ENCODE measurements around the gene MYO5A. TPM values are rescaled to one million over a fixed set of nuclear protein-coding genes. Genes with fewer than 3 reads are reported as not detected.
A peak's percentile ranks its signal among the peaks of the same experiment; 100 is the strongest.
"Not testable (repeated sequence)": the region's sequence is repeated elsewhere in the genome, so short reads cannot be mapped to it uniquely, and the experiment has no call there.

Gene MYO5A
- total and polyA plus RNA-seq, 2 donors: 8.7 to 10.2 TPM

GRCh38 chr15:52565417-52566358, 37.0 kb upstream of the MYO5A start:
- peak in 1 of 9 donors; percentile 21 for DNase-seq (ENCODE audit: low read depth in 6 of 9, low spot score in 9 of 9)
- not testable (repeated sequence) for H3K27me3 ChIP-seq (ENCODE audit: control insufficient read depth in 2 of 2, insufficient read depth in 1 of 2, low read length in 1 of 2); H3K9me3 ChIP-seq (ENCODE audit: control insufficient read depth in 2 of 2, insufficient read depth in 1 of 2, low read length in 1 of 2); H3K4me3 ChIP-seq (ENCODE audit: low read length in 2 of 2); H3K36me3 ChIP-seq (ENCODE audit: control insufficient read depth in 2 of 2, insufficient read depth in 2 of 2, low read length in 1 of 2)
- H3K27ac ChIP-seq (ENCODE audit: low read depth in 1 of 2, low read length in 1 of 2): peak overlapping the region in 1 of 2 donors; percentile 28
- peaks cover 15 to 16% of the 10 kb centered on the region in 2 donors for H3K4me1 ChIP-seq (ENCODE audit: control insufficient read depth in 2 of 2, insufficient read depth in 2 of 2, low read length in 2 of 2)
- 94% methylated on average over 13 of the region's 13 CpGs for WGBS

GRCh38 chr15:52563501-52564060, 34.9 kb upstream of the MYO5A start:
- Histone ChIP-seq H3K36me3 (ENCODE audit: control insufficient read depth in 2 of 2, insufficient read depth in 2 of 2, low read length in 1 of 2) (no peaks in the 10 kb centered on the region), H3K27ac (ENCODE audit: low read depth in 1 of 2, low read length in 1 of 2) (no peak overlapping the region), H3K4me1 (ENCODE audit: control insufficient read depth in 2 of 2, insufficient read depth in 2 of 2, low read length in 2 of 2) (peaks cover 13 to 15% of the 10 kb centered on the region in 2 donors), H3K4me3 (ENCODE audit: low read length in 2 of 2) (no peak overlapping the region), H3K27me3 (ENCODE audit: control insufficient read depth in 2 of 2, insufficient read depth in 1 of 2, low read length in 1 of 2) (no peaks in the 10 kb centered on the region), H3K9me3 (ENCODE audit: control insufficient read depth in 2 of 2, insufficient read depth in 1 of 2, low read length in 1 of 2) (no peaks in the 10 kb centered on the region)
- 95% methylated on average over 4 of the region's 4 CpGs for WGBS
- no peak for DNase-seq (ENCODE audit: low read depth in 6 of 9, low spot score in 9 of 9)

- H3K4me1 ChIP-seq (ENCODE audit: control insufficient read depth in 2 of 2, insufficient read depth in 2 of 2, low read length in 2 of 2): no peaks in the 10 kb centered on the region
- WGBS: 92% methylated on average over 2 of the region's 2 CpGs
- no peaks in the 10 kb centered on the region for H3K27me3 ChIP-seq (ENCODE audit: control insufficient read depth in 2 of 2, insufficient read depth in 1 of 2, low read length in 1 of 2)
- H3K27ac ChIP-seq (ENCODE audit: low read depth in 1 of 2, low read length in 1 of 2): no peak overlapping the region
- peaks cover 0 to 3% of the 10 kb centered on the region in 2 donors for H3K36me3 ChIP-seq (ENCODE audit: control insufficient read depth in 2 of 2, insufficient read depth in 2 of 2, low read length in 1 of 2)
- no peak for DNase-seq (ENCODE audit: low read depth in 6 of 9, low spot score in 9 of 9)
- H3K4me3 ChIP-seq (ENCODE audit: low read length in 2 of 2): no peak overlapping the region
- H3K9me3 ChIP-seq (ENCODE audit: control insufficient read depth in 2 of 2, insufficient read depth in 1 of 2, low read length in 1 of 2): no peaks in the 10 kb centered on the region
These were observed 30.9 kb upstream of the MYO5A start for GRCh38 chr15:52559575-52559974.

GRCh38 chr15:52559022-52559421, 30.3 kb upstream of the MYO5A start:
- Histone ChIP-seq H3K27ac (ENCODE audit: low read depth in 1 of 2, low read length in 1 of 2) (no peak overlapping the region), H3K36me3 (ENCODE audit: control insufficient read depth in 2 of 2, insufficient read depth in 2 of 2, low read length in 1 of 2) (peaks cover 0 to 5% of the 10 kb centered on the region in 2 donors), H3K9me3 (ENCODE audit: control insufficient read depth in 2 of 2, insufficient read depth in 1 of 2, low read length in 1 of 2) (no peaks in the 10 kb centered on the region), H3K27me3 (ENCODE audit: control insufficient read depth in 2 of 2, insufficient read depth in 1 of 2, low read length in 1 of 2) (no peaks in the 10 kb centered on the region), H3K4me1 (ENCODE audit: control insufficient read depth in 2 of 2, insufficient read depth in 2 of 2, low read length in 2 of 2) (no peaks in the 10 kb centered on the region), H3K4me3 (ENCODE audit: low read length in 2 of 2) (no peak overlapping the region)
- no peak for DNase-seq (ENCODE audit: low read depth in 6 of 9, low spot score in 9 of 9)
- WGBS: 95% methylated on average over 6 of the region's 6 CpGs

GRCh38 chr15:52558196-52558595, 29.5 kb upstream of the MYO5A start:
- 91% methylated on average over 5 of the region's 5 CpGs for WGBS
- Histone ChIP-seq H3K36me3 (ENCODE audit: control insufficient read depth in 2 of 2, insufficient read depth in 2 of 2, low read length in 1 of 2) (peaks cover 0 to 12% of the 10 kb centered on the region in 2 donors), H3K27ac (ENCODE audit: low read depth in 1 of 2, low read length in 1 of 2) (no peak overlapping the region), H3K4me3 (ENCODE audit: low read length in 2 of 2) (no peak overlapping the region), H3K27me3 (ENCODE audit: control insufficient read depth in 2 of 2, insufficient read depth in 1 of 2, low read length in 1 of 2) (no peaks in the 10 kb centered on the region), H3K4me1 (ENCODE audit: control insufficient read depth in 2 of 2, insufficient read depth in 2 of 2, low read length in 2 of 2) (no peaks in the 10 kb centered on the region), H3K9me3 (ENCODE audit: control insufficient read depth in 2 of 2, insufficient read depth in 1 of 2, low read length in 1 of 2) (no peaks in the 10 kb centered on the region)
- no peak for DNase-seq (ENCODE audit: low read depth in 6 of 9, low spot score in 9 of 9)

GRCh38 chr15:52557274-52557641, 28.6 kb upstream of the MYO5A start:
- DNase-seq (ENCODE audit: low read depth in 6 of 9, low spot score in 9 of 9): no peak
- no peaks in the 10 kb centered on the region for H3K4me1 ChIP-seq (ENCODE audit: control insufficient read depth in 2 of 2, insufficient read depth in 2 of 2, low read length in 2 of 2)
- H3K4me3 ChIP-seq (ENCODE audit: low read length in 2 of 2): no peak overlapping the region
- H3K27me3 ChIP-seq (ENCODE audit: control insufficient read depth in 2 of 2, insufficient read depth in 1 of 2, low read length in 1 of 2): no peaks in the 10 kb centered on the region
- peaks cover 3 to 13% of the 10 kb centered on the region in 2 donors for H3K36me3 ChIP-seq (ENCODE audit: control insufficient read depth in 2 of 2, insufficient read depth in 2 of 2, low read length in 1 of 2)
- no peaks in the 10 kb centered on the region for H3K9me3 ChIP-seq (ENCODE audit: control insufficient read depth in 2 of 2, insufficient read depth in 1 of 2, low read length in 1 of 2)
- H3K27ac ChIP-seq (ENCODE audit: low read depth in 1 of 2, low read length in 1 of 2): no peak overlapping the region

GRCh38 chr15:52556524-52557273, 28.0 kb upstream of the MYO5A start:
- DNase-seq (ENCODE audit: low read depth in 6 of 9, low spot score in 9 of 9): no peak
- H3K9me3 ChIP-seq (ENCODE audit: control insufficient read depth in 2 of 2, insufficient read depth in 1 of 2, low read length in 1 of 2): no peaks in the 10 kb centered on the region
- H3K36me3 ChIP-seq (ENCODE audit: control insufficient read depth in 2 of 2, insufficient read depth in 2 of 2, low read length in 1 of 2): peaks cover 5 to 15% of the 10 kb centered on the region in 2 donors
- H3K27me3 ChIP-seq (ENCODE audit: control insufficient read depth in 2 of 2, insufficient read depth in 1 of 2, low read length in 1 of 2): no peaks in the 10 kb centered on the region
- H3K4me1 ChIP-seq (ENCODE audit: control insufficient read depth in 2 of 2, insufficient read depth in 2 of 2, low read length in 2 of 2): no peaks in the 10 kb centered on the region
- H3K27ac ChIP-seq (ENCODE audit: low read depth in 1 of 2, low read length in 1 of 2): no peak overlapping the region
- WGBS: 97% methylated on average over 3 of the region's 3 CpGs
- H3K4me3 ChIP-seq (ENCODE audit: low read length in 2 of 2): no peak overlapping the region

GRCh38 chr15:52552303-52552702, 23.6 kb upstream of the MYO5A start:
- Histone ChIP-seq H3K4me1 (ENCODE audit: control insufficient read depth in 2 of 2, insufficient read depth in 2 of 2, low read length in 2 of 2) (no peaks in the 10 kb centered on the region), H3K27me3 (ENCODE audit: control insufficient read depth in 2 of 2, insufficient read depth in 1 of 2, low read length in 1 of 2) (no peaks in the 10 kb centered on the region), H3K36me3 (ENCODE audit: control insufficient read depth in 2 of 2, insufficient read depth in 2 of 2, low read length in 1 of 2) (peaks cover 12 to 32% of the 10 kb centered on the region in 2 donors), H3K4me3 (ENCODE audit: low read length in 2 of 2) (no peak overlapping the region), H3K27ac (ENCODE audit: low read depth in 1 of 2, low read length in 1 of 2) (no peak overlapping the region), H3K9me3 (ENCODE audit: control insufficient read depth in 2 of 2, insufficient read depth in 1 of 2, low read length in 1 of 2) (no peaks in the 10 kb centered on the region)
- no peak for DNase-seq (ENCODE audit: low read depth in 6 of 9, low spot score in 9 of 9)
- 69% methylated on average over 2 of the region's 2 CpGs for WGBS

- Histone ChIP-seq H3K27me3 (ENCODE audit: control insufficient read depth in 2 of 2, insufficient read depth in 1 of 2, low read length in 1 of 2) (no peaks in the 10 kb centered on the region), H3K27ac (ENCODE audit: low read depth in 1 of 2, low read length in 1 of 2) (no peak overlapping the region)
These were observed 23.1 kb upstream of the MYO5A start for GRCh38 chr15:52551762-52552161.

More at GRCh38 chr15:52551762-52552161, 23.1 kb upstream of the MYO5A start:
- H3K9me3 ChIP-seq (ENCODE audit: control insufficient read depth in 2 of 2, insufficient read depth in 1 of 2, low read length in 1 of 2): no peaks in the 10 kb centered on the region
- peaks cover 12 to 33% of the 10 kb centered on the region in 2 donors for H3K36me3 ChIP-seq (ENCODE audit: control insufficient read depth in 2 of 2, insufficient read depth in 2 of 2, low read length in 1 of 2)
- H3K4me1 ChIP-seq (ENCODE audit: control insufficient read depth in 2 of 2, insufficient read depth in 2 of 2, low read length in 2 of 2): no peaks in the 10 kb centered on the region
- no peak overlapping the region for H3K4me3 ChIP-seq (ENCODE audit: low read length in 2 of 2)
- 80% methylated on average over 6 of the region's 6 CpGs for WGBS
- DNase-seq (ENCODE audit: low read depth in 6 of 9, low spot score in 9 of 9): no peak

Data from thymus (tissue), 11 donors.